ENCODE measurements around the gene CEP152.

GRCh38 chr15:48859426-48859825 is 48.6 kb upstream of the CEP152 start:
- TF ChIP-seq CTCF (IDR thresholded peaks at IDR 0.05; ENCODE audit: low read depth, low read length) (no peak), POLR2A (IDR thresholded peaks at IDR 0.05; ENCODE audit: extremely low read depth, insufficient read length) (no peak)
- TF ChIP-seq, protein P1, sequence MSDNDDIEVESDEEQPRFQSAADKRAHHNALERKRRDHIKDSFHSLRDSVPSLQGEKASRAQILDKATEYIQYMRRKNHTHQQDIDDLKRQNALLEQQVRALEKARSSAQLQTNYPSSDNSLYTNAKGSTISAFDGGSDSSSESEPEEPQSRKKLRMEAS (IDR thresholded peaks at IDR 0.05; ENCODE audit: low read depth, low read length): no peak
